Measurements from ENCODE around the gene CD7.

Gene CD7

GRCh38 chr17:82314012-82314726, 3.2 kb downstream of the CD7 start:
- no peak for DNase-seq (ENCODE audit: low read depth)

DNA sequence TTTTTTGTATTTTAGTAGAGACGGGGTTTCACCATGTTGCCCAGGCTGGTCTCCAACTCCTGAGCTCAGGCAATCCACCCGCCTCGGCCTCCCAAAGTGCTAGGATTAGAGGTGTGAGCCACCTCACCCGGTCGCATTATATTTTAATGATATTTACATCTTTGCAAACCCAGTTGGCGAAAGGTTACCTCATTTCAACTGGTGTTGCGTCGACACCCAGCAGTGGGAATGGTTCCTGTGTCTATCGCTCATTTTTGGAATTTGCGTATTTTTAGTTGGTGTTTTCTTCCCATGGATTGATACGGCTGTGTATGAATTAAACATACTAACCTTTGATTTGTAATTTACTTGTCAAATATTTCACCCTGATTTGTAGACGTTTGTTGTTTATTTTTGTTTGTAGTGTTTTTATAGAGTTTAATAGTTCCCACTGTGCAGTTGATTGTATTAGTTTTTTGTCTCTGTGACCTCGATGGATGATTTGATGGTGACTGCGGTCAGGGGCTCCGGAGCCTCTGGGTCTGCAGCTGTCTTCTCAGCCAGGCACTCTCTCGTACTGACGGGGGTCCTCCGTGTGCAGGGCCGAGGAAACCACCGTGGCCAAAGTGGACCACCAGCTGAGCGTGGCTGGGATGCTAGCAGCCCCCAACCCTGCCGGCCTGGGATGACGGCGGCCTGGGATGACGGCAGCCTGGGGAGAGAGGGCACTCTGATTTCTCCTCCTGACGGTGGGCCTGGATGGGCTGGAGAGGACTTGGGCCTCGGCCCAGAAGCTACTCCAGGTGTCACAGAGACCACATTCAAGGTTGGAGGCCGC, 4.0 kb downstream of the CD7 start:
- no peak for DNase-seq (ENCODE audit: low read depth)

DNA sequence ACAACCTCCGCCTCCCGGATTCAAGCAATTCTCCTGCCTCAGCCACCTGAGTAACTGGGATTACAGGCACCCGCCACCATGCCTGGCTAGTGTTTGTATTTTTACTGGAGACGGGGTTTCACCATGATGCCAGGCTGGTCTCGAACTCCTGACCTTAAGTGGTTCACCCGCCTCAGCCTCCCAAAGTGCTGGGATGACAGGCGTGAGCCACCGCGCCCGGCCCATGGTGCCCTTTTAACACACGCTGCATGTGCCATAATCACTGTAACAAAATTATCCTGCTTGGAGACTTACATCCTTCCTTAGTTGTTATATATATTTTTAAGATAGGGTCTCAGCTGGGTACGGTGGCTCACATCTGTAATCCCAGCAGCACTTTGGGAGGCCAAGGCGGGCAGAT, 5.4 kb downstream of the CD7 start:
- no peak for DNase-seq (ENCODE audit: low read depth)

- no peak for DNase-seq (ENCODE audit: low read depth)
Measured at GRCh38 chr17:82310877-82311276, 6.5 kb downstream of the CD7 start.

- DNase-seq (ENCODE audit: low read depth) = no peak
Measured at GRCh38 chr17:82309656-82310570, 7.5 kb downstream of the CD7 start.

GRCh38 chr17:82305727-82306300, 11.6 kb downstream of the CD7 start:
- no peak for DNase-seq (ENCODE audit: low read depth)

GRCh38 chr17:82304826-82305726, 12.3 kb downstream of the CD7 start:
- no peak for DNase-seq (ENCODE audit: low read depth)

GRCh38 chr17:82303944-82304808, 13.2 kb downstream of the CD7 start:
- DNase-seq (ENCODE audit: low read depth) = no peak

- no peak for DNase-seq (ENCODE audit: low read depth)
Measured at GRCh38 chr17:82302991-82303943, 14.1 kb downstream of the CD7 start.

DNA sequence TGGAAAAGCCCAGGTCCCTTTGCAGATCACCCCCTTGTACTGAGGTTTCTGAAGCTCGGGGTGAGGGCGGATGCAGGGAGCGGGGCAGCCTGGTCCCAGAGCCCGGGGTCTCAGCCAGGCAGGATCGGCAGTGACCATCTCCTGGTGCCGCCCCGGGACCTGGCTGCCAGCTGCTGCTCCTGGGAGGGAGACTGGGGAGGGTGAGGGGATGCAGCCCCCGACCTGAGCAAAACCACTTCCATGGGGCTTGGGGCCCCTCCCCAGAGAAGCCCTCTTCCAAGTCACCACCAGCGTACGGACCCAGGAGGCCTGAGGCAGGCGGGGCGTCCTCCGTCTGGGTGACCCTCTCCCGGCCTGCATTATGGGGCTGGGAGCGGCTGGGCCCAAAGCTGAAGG, 14.8 kb downstream of the CD7 start:
- DNase-seq (ENCODE audit: low read depth) = no peak

- peak; percentile 33 for DNase-seq (ENCODE audit: low read depth)
Measured at GRCh38 chr17:82301916-82302567, 15.4 kb downstream of the CD7 start.

DNA sequence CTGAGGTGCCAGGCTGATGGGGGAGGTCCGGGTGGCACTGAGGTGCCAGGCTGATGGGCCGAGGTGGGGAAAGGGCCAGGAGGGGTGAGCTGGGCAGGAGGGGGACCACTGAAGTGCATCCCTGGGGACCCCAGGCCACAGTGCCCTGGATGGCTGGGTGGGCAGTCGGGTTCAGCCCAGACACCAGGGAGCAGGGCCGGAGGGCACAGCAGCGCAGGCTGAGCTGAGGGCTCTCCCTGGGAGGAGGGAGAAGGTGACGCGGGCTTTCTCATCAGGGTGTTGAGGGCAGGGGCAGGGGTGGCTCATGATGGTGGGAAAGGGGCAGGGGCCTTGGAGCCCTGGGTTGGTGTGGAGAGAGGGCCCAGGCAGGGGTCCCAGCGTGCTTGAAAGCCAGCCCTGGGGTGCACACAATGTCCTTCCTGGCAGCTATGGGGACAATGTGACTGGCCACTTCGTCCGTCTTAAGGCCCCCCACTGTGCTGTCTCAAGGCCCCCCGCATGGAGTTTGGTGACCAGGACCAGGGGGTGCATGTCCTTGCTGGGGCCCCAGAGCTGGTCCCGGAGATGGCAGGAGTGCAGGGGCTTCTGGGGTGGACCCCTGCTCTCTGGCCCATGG, 16.0 kb downstream of the CD7 start:
- no peak for DNase-seq (ENCODE audit: low read depth)

GRCh38 chr17:82300707-82301270, 16.6 kb downstream of the CD7 start:
- peak; percentile 52 for DNase-seq (ENCODE audit: low read depth)

DNA sequence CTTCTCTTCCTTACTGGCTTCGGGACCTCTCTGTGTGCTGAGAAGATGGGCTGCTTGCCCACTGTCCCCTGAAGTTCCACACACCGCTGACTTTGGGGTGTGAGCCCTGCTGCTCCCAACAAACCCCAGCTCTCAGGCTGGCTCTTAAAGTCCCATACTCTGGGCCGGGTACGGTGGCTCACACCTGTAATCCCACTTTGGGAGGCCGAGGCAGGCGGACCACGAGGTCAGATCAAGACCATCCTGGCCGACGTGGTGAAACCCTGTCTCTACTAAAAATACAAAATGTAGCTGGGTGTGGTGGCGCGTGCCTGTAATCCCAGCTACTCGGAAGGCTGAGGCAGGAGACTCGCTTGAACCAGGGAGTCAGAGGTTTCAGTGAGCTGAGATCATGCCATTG, 17.2 kb downstream of the CD7 start:
- DNase-seq (ENCODE audit: low read depth) = no peak

DNA sequence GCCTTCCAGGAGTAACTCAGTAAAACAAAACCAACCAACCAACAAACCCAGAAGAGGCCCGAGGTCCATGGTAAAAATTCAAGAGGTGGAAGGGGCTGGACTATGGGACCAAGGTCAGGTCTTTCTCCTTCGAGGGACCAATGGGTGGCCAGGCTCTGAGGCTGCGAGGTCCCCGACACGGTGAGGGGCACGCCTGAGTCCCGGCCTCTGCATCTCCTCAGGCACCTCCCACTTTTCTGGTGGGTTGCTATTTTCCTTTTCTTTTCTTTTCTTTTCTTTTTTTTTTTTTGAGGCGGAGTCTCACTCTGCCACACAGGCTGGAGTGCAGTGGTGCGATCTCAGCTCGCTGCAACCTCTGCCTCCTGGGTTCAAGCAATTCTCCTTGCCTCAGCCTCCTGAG, 18.0 kb downstream of the CD7 start:
- no peak for DNase-seq (ENCODE audit: low read depth)

GRCh38 chr17:82298538-82299421, 18.6 kb downstream of the CD7 start:
- no peak for DNase-seq (ENCODE audit: low read depth)

All from activated T-helper 1 cell treated with Interleukin-2 at 50 U/mL for 16 hours (primary cell).